ENCODE measurements around the gene DCLK2.

GRCh38 chr4:150044517-150044916, 33.7 kb upstream of the DCLK2 start:
- no peak for TF ChIP-seq CTCF (IDR thresholded peaks at IDR 0.05; ENCODE audit: low read length)
- no peak for TF ChIP-seq EZH2 (IDR thresholded peaks at IDR 0.05; ENCODE audit: borderline replicate concordance, low read length)

All from OCI-LY1 (cell line).